SK-N-SH treated with all-trans-retinoic acid at 6 μM for 48 hours (cell line): ENCODE results near the gene MEG3.

ENCODE experiments used
- GLIS3 ChIP-seq: fragments of 250-450 bp; sonication (Bioruptor Pico); IDR thresholded peaks from 2 replicates; pipeline ENCODE4 v1.5.0; 2020; ENCODE audit warnings: mild to moderate bottlenecking, moderate library complexity
- OSR1 ChIP-seq: fragments of 250-450 bp; sonication (Bioruptor Pico); IDR thresholded peaks from 2 replicates; pipeline ENCODE4 v1.8.0; 2022; ENCODE audit warnings: moderate library complexity, mild to moderate bottlenecking, inconsistent platforms
- RARB ChIP-seq: fragments of 250-450 bp; sonication (Bioruptor Pico); IDR thresholded peaks from 2 replicates; pipeline ENCODE4 v1.8.0; 2021; ENCODE audit warnings: mild to moderate bottlenecking, moderate library complexity
- SNAI2 ChIP-seq: fragments of 250-450 bp; sonication (Bioruptor Pico); IDR thresholded peaks from 2 replicates; pipeline ENCODE4 v1.5.0; 2020; ENCODE audit warnings: mild to moderate bottlenecking, moderate library complexity
- TOX ChIP-seq: fragments of 250-450 bp; sonication (Bioruptor Pico); IDR thresholded peaks from 2 replicates; pipeline ENCODE4 v1.8.0; 2021; ENCODE audit warnings: mild to moderate bottlenecking, moderate library complexity, borderline replicate concordance
- ZC3H10 ChIP-seq: fragments of 250-450 bp; sonication (Bioruptor Pico); IDR thresholded peaks from 2 replicates; pipeline ENCODE4 v1.5.1; 2021; ENCODE audit warnings: mild to moderate bottlenecking, moderate library complexity
- ZFP3 ChIP-seq: fragments of 250-450 bp; sonication (Bioruptor Pico); IDR thresholded peaks from 2 replicates; pipeline ENCODE4 v1.5.0; 2020; ENCODE audit warnings: mild to moderate bottlenecking, moderate library complexity
- ZFP30 ChIP-seq: fragments of 450-650 bp; formaldehyde crosslinking; IDR thresholded peaks from 2 replicates; pipeline ENCODE4 v1.5.0; 2022; ENCODE audit warnings: mild to moderate bottlenecking, moderate library complexity
- ZNF565 ChIP-seq: fragments of 450-650 bp; formaldehyde crosslinking; conservative IDR thresholded peaks from 2 replicates; pipeline ENCODE4 v1.5.0; 2020; ENCODE audit warnings: low read depth, mild to moderate bottlenecking, moderate library complexity
- TF ChIP-seq, protein P1 (sequence below): fragments of 250-450 bp; sonication (Bioruptor Pico); IDR thresholded peaks from 2 replicates; pipeline ENCODE4 v1.8.0; 2020; ENCODE audit warnings: mild to moderate bottlenecking, moderate library complexity, borderline replicate concordance
- TF ChIP-seq, protein P2 (sequence below): fragments of 250-450 bp; sonication (Bioruptor Pico); IDR thresholded peaks from 2 replicates; pipeline ENCODE4 v1.5.1; 2020; ENCODE audit warnings: low read depth, mild to moderate bottlenecking, moderate library complexity
- TF ChIP-seq, protein P3 (sequence below): fragments of 250-450 bp; sonication (Bioruptor Pico); IDR thresholded peaks from 2 replicates; pipeline ENCODE4 v1.5.0; 2020; ENCODE audit warnings: mild to moderate bottlenecking, moderate library complexity
- TF ChIP-seq, protein P4 (sequence below): fragments of 250-450 bp; sonication (Bioruptor Pico); IDR thresholded peaks from 2 replicates; pipeline ENCODE4 v1.5.1; 2021; ENCODE audit warnings: mild to moderate bottlenecking, moderate library complexity

DNA sequence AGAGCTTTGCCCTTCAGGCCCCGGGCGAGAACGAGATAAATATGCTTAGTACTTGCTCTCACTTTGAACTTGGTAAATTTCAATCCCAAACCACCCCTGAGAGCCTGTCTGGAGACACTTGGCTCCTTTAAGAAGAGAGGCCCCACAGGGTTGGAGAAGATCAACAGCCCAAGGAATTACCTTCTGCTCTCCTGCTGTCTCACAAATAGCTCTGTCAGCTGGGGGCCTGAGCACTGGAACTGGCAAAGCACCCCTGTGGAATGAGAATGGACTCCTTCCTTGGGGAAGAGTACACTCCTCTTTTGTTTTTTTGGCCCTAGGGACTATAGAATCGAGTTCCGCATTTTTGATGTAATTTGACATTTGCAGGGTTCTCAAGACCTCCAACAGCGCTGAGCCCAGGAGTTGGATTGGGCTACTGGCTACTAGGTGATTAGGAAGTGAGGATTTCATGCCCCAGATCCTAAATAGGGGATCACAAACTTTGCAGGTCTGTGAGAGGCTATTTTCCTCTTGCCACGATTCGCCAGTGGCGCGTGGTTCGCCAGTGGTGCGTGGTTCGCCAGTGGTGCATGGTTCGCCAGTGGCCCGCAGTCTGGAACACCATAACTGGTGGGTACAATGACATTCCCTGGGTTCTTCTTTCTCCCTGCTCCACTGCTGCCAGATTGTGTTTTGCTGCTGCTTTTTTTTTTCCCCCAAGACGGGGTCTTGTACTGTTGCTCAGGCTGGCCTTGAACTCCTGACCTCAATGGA lies 17.8 kb upstream of the MEG3 start:
- TF ChIP-seq, protein P1, sequence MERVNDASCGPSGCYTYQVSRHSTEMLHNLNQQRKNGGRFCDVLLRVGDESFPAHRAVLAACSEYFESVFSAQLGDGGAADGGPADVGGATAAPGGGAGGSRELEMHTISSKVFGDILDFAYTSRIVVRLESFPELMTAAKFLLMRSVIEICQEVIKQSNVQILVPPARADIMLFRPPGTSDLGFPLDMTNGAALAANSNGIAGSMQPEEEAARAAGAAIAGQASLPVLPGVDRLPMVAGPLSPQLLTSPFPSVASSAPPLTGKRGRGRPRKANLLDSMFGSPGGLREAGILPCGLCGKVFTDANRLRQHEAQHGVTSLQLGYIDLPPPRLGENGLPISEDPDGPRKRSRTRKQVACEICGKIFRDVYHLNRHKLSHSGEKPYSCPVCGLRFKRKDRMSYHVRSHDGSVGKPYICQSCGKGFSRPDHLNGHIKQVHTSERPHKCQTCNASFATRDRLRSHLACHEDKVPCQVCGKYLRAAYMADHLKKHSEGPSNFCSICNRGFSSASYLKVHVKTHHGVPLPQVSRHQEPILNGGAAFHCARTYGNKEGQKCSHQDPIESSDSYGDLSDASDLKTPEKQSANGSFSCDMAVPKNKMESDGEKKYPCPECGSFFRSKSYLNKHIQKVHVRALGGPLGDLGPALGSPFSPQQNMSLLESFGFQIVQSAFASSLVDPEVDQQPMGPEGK, result no peak
- no peak for TF ChIP-seq OSR1
- no peak for TF ChIP-seq ZC3H10 (CRISPR knock-in tag)
- TF ChIP-seq RARB (CRISPR knock-in tag), result no peak
- no peak for TF ChIP-seq TOX (CRISPR knock-in tag)
- TF ChIP-seq, protein P2, sequence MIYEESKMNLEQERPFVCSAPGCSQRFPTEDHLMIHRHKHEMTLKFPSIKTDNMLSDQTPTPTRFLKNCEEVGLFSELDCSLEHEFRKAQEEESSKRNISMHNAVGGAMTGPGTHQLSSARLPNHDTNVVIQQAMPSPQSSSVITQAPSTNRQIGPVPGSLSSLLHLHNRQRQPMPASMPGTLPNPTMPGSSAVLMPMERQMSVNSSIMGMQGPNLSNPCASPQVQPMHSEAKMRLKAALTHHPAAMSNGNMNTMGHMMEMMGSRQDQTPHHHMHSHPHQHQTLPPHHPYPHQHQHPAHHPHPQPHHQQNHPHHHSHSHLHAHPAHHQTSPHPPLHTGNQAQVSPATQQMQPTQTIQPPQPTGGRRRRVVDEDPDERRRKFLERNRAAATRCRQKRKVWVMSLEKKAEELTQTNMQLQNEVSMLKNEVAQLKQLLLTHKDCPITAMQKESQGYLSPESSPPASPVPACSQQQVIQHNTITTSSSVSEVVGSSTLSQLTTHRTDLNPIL (CRISPR knock-in tag), result no peak
- no peak for TF ChIP-seq ZFP30
- TF ChIP-seq, protein P3, sequence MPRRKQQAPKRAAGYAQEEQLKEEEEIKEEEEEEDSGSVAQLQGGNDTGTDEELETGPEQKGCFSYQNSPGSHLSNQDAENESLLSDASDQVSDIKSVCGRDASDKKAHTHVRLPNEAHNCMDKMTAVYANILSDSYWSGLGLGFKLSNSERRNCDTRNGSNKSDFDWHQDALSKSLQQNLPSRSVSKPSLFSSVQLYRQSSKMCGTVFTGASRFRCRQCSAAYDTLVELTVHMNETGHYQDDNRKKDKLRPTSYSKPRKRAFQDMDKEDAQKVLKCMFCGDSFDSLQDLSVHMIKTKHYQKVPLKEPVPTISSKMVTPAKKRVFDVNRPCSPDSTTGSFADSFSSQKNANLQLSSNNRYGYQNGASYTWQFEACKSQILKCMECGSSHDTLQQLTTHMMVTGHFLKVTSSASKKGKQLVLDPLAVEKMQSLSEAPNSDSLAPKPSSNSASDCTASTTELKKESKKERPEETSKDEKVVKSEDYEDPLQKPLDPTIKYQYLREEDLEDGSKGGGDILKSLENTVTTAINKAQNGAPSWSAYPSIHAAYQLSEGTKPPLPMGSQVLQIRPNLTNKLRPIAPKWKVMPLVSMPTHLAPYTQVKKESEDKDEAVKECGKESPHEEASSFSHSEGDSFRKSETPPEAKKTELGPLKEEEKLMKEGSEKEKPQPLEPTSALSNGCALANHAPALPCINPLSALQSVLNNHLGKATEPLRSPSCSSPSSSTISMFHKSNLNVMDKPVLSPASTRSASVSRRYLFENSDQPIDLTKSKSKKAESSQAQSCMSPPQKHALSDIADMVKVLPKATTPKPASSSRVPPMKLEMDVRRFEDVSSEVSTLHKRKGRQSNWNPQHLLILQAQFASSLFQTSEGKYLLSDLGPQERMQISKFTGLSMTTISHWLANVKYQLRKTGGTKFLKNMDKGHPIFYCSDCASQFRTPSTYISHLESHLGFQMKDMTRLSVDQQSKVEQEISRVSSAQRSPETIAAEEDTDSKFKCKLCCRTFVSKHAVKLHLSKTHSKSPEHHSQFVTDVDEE, result no peak
- TF ChIP-seq GLIS3 (CRISPR knock-in tag), result no peak
- TF ChIP-seq ZFP3 (CRISPR knock-in tag), result no peak
- TF ChIP-seq, protein P4, sequence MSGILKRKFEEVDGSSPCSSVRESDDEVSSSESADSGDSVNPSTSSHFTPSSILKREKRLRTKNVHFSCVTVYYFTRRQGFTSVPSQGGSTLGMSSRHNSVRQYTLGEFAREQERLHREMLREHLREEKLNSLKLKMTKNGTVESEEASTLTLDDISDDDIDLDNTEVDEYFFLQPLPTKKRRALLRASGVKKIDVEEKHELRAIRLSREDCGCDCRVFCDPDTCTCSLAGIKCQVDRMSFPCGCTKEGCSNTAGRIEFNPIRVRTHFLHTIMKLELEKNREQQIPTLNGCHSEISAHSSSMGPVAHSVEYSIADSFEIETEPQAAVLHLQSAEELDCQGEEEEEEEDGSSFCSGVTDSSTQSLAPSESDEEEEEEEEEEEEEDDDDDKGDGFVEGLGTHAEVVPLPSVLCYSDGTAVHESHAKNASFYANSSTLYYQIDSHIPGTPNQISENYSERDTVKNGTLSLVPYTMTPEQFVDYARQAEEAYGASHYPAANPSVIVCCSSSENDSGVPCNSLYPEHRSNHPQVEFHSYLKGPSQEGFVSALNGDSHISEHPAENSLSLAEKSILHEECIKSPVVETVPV (CRISPR knock-in tag), result no peak
- no peak for TF ChIP-seq SNAI2 (CRISPR knock-in tag)
- TF ChIP-seq ZNF565 (CRISPR knock-in tag), result no peak
